Ovary (tissue), 9 donors: ENCODE data around the gene CLDN7. TPM values are rescaled to one million over a fixed set of nuclear protein-coding genes. Genes with fewer than 3 reads are reported as not detected.

ENCODE experiments used
- DNase-seq, 5 donors: peaks; one replicate each; pipeline ENCODE4 v3.0.0-alpha.2; 2019 to 2020
- H3K27ac ChIP-seq, 2 donors: fragments of 200-600 bp; one replicate each; pipeline versions ENCODE4 v1.5.1 to v1.8.0; 2019 to 2022
- H3K27me3 ChIP-seq: fragments of 200-600 bp; one replicate; pipeline ENCODE4 v1.8.0; 2022
- H3K36me3 ChIP-seq: fragments of 200-600 bp; sonication (generic); one replicate; pipeline ENCODE4 v1.5.1; 2019
- H3K4me1 ChIP-seq: one replicate; pipeline ENCODE4 v1.8.1; 2013; ENCODE audit warnings: mild to moderate bottlenecking, moderate library complexity; ENCODE audit not compliant: insufficient read depth
- H3K4me3 ChIP-seq: fragments of 200-600 bp; sonication (generic); one replicate; pipeline ENCODE4 v1.5.1; 2017
- H3K9me3 ChIP-seq, 2 donors: fragments of 200-600 bp in 1 of 2; sonication (generic) in 1 of 2; one replicate each; pipeline versions ENCODE4 v1.5.1 to v1.8.1; 2013 to 2019; ENCODE audit warnings: mild to moderate bottlenecking in 1 of 2, moderate library complexity in 1 of 2
- CTCF ChIP-seq, 3 donors: fragments of 450-650 bp in 2 of 3; fragments of 200-600 bp in 1 of 3; IDR thresholded peaks; one replicate each; pipeline versions ENCODE4 v1.5.1 to v1.8.0; 2016 to 2022; ENCODE audit warnings: antibody characterized with exemption in 3 of 3, mild to moderate bottlenecking in 1 of 3
- EP300 ChIP-seq: sonication (generic); formaldehyde crosslinking; IDR thresholded peaks from one replicate; pipeline ENCODE4 v1.6.1; 2017; ENCODE audit warnings: antibody characterized with exemption
- POLR2A ChIP-seq: fragments of 450-650 bp; IDR thresholded peaks from one replicate; pipeline ENCODE4 v1.6.1; 2017; ENCODE audit warnings: antibody characterized with exemption, mild to moderate bottlenecking, moderate library complexity
- WGBS, 3 donors: extraction: QIAGEN DNeasy Blood & Tissue Kit in 1 of 3; methylation state at CpG; one replicate each; pipeline versions ENCODE4 v1.1.5 to v1.1.7; 2013 to 2017; 5-methylcytosine and 5-hydroxymethylcytosine counted together
- intact Hi-C, 4 donors: fragments of 100-400 bp; cut with DNase I; formaldehyde crosslinking; loops; one replicate each; pipeline versions ENCODE4 v1.11.0 to v1.15.1; 2022 to 2023
- polyA plus RNA-seq, 2 donors: library from polyadenylated mRNA; stranded (reverse); fragments of 200-250 nt in 1 of 2; fragments of 350-450 nt in 1 of 2; fragmentation: Illumina TruSeq in 1 of 2; extraction: RNeasy Lipid Tissue Mini Kit (QIAGEN cat#74804) in 1 of 2; gene quantifications; one replicate each; pipeline ENCODE4 v1.2.3, GENCODE V29; 2013 to 2014
- total RNA-seq, 7 donors: library from RNA; depleted of rRNA in 2 of 7; stranded (reverse); fragments of >200 nt in 2 of 7; fragmentation: NEBNext Ultra II Directional in 3 of 7; extraction: Animal tissue kit (Norgen Biotek cat#: 25700) in 3 of 7; gene quantifications; one replicate each; pipeline versions ENCODE4 v1.1.0 to v1.2.4, GENCODE V29; 2016 to 2023
- donor health status: DM: no; HTN: no; CAD: no; lungs with moderate emphysema.
- donor health status: DM: no; HTN: no; CAD: no.
- donor health status: Bipolar disorder and iron deficiency.
- donor health status: DM: yes; HTN: yes; CAD: no.
- donor health status: DM: no; HTN: no; CAD: no.
- donor health status: DM: yes; HTN: yes; CAD: no.

Gene CLDN7
- total and polyA plus RNA-seq, 9 donors, result 0.27 to 102 (median 4.7) TPM; not detected in 1

GRCh38 chr17:7296189-7296861, 34.0 kb upstream of the CLDN7 start:
- intact Hi-C loops, result loop anchor here in 3 of 4 donors (1.0 to 5.0 kb wide), 4 partner anchors 15 to 252 kb away; partner anchors contain the start of genes SLC2A4 (in 3 of the 3) and SLC16A11 (in 1 of the 3)
- DNase-seq, result peak; percentile 78 to 90 (median 83)
- Histone ChIP-seq H3K27me3 (peaks cover 3% of the 10 kb centered on the region), H3K4me3 (peak overlapping the region; percentile 6), H3K4me1 (peaks cover 9% of the 10 kb centered on the region), H3K27ac (no peak overlapping the region), H3K9me3 (no peaks in the 10 kb centered on the region), H3K36me3 (no peaks in the 10 kb centered on the region)
- WGBS, 3 donors, result 1 to 3% (median 2%) methylated on average over 40 to 51 of the region's 51 CpGs
- TF ChIP-seq EP300 (no peak), CTCF (IDR thresholded peaks at IDR 0.05) (peak; percentile 88 to 98 (median 94))

GRCh38 chr17:7295230-7296180, 33.2 kb upstream of the CLDN7 start:
- H3K4me3 ChIP-seq, result no peak overlapping the region
- DNase-seq, result no peak
- peaks cover 9% of the 10 kb centered on the region for H3K4me1 ChIP-seq
- intact Hi-C loops, result loop anchor here (1.0 to 5.0 kb wide), 4 partner anchors 14 to 251 kb away; partner anchors contain the start of genes SLC2A4 (in 4 of the 4) and SLC16A11 (in 1 of the 4)
- WGBS, 3 donors, result 53 to 60% (median 57%) methylated on average over 42 of the region's 42 CpGs
- TF ChIP-seq CTCF (IDR thresholded peaks at IDR 0.05) (no peak), EP300 (no peak)
- H3K9me3 ChIP-seq, result no peaks in the 10 kb centered on the region
- H3K27me3 ChIP-seq, result peaks cover 3% of the 10 kb centered on the region
- no peak overlapping the region for H3K27ac ChIP-seq
- no peaks in the 10 kb centered on the region for H3K36me3 ChIP-seq

GRCh38 chr17:7294614-7295153, 32.4 kb upstream of the CLDN7 start, which contains the start of gene YBX2:
TSS of gene YBX2 (minus strand) at chr17:7294639. CDS start at chr17:7294500, 139 bp downstream.
- peak in 4 of 5 donors; percentile 34 to 67 (median 60) for DNase-seq
- WGBS, 3 donors, result 1 to 2% (median 1%) methylated on average over 34 to 57 of the region's 57 CpGs

More at GRCh38 chr17:7294614-7295153, 32.4 kb upstream of the CLDN7 start, which contains the start of gene YBX2:
- TF ChIP-seq POLR2A, result no peak
- TF ChIP-seq CTCF (IDR thresholded peaks at IDR 0.05), result no peak
- no peak for TF ChIP-seq EP300
- no peaks in the 10 kb centered on the region for H3K36me3 ChIP-seq
- peaks cover 9% of the 10 kb centered on the region for H3K4me1 ChIP-seq
- no peak within 1 kb of the TSS for H3K27ac ChIP-seq
- intact Hi-C loops, result loop anchor here in 3 of 4 donors (2.0 to 5.0 kb wide), 3 partner anchors 14 to 252 kb away; partner anchors contain the start of genes SLC16A11 (in 1 of the 3) and SLC2A4 (in 1 of the 3)
- H3K9me3 ChIP-seq, result no peaks in the 10 kb centered on the region
- H3K4me3 ChIP-seq, result peak within 1 kb of the TSS; percentile 6
- H3K27me3 ChIP-seq, result peaks cover 3% of the 10 kb centered on the region
